Measurements from ENCODE around the gene MBD5.

GRCh38 chr2:148136441-148136840 lies 115.5 kb downstream of the MBD5 start:
- TF ChIP-seq, protein P1, sequence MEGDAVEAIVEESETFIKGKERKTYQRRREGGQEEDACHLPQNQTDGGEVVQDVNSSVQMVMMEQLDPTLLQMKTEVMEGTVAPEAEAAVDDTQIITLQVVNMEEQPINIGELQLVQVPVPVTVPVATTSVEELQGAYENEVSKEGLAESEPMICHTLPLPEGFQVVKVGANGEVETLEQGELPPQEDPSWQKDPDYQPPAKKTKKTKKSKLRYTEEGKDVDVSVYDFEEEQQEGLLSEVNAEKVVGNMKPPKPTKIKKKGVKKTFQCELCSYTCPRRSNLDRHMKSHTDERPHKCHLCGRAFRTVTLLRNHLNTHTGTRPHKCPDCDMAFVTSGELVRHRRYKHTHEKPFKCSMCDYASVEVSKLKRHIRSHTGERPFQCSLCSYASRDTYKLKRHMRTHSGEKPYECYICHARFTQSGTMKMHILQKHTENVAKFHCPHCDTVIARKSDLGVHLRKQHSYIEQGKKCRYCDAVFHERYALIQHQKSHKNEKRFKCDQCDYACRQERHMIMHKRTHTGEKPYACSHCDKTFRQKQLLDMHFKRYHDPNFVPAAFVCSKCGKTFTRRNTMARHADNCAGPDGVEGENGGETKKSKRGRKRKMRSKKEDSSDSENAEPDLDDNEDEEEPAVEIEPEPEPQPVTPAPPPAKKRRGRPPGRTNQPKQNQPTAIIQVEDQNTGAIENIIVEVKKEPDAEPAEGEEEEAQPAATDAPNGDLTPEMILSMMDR (IDR thresholded peaks at IDR 0.05), result no peak
- TF ChIP-seq EP300 (IDR thresholded peaks at IDR 0.05), result no peak
